Measurements from ENCODE around the gene SMIM9.
"Not testable (repeated sequence)": the region's sequence is repeated elsewhere in the genome, so short reads cannot be mapped to it uniquely, and the experiment has no call there.

GRCh38 chrX:154884069-154884468, 49.6 kb upstream of the SMIM9 start:
- not testable (repeated sequence) for TF ChIP-seq CTCF, POLR2AphosphoS5, POLR2A (IDR thresholded peaks at IDR 0.05)

All from prostate gland (tissue), 2 donors.